ENCODE results near the gene DHX29. TPM values are rescaled to one million over a fixed set of nuclear protein-coding genes. Genes with fewer than 3 reads are reported as not detected.

DHX29 gene
- total and polyA plus RNA-seq, 4 donors, result 9.9 to 27.0 (median 21.8) TPM

GRCh38 chr5:55232271-55232984 lies 75.1 kb downstream of the DHX29 start:
- H3K4me1 ChIP-seq (ENCODE audit: control insufficient read depth in 1 of 2, insufficient read depth in 2 of 2, low read length in 2 of 2), result no peaks in the 10 kb centered on the region
- H3K36me3 ChIP-seq (ENCODE audit: control insufficient read depth in 1 of 2, insufficient read depth in 2 of 2, low read length in 1 of 2), result no peaks in the 10 kb centered on the region
- DNase-seq, result peak; percentile 52 to 75
- no peaks in the 10 kb centered on the region for H3K27me3 ChIP-seq (ENCODE audit: control insufficient read depth in 1 of 2, insufficient read depth in 2 of 2, low read length in 1 of 2)
- intact Hi-C loops (cut with DNase I), result no loop called here
- WGBS, 2 donors, result 1% methylated on average over 45 of the region's 45 CpGs
- no peak overlapping the region for H3K27ac ChIP-seq (ENCODE audit: low read depth in 1 of 2, low read length in 2 of 2)
- no peaks in the 10 kb centered on the region for H3K9me3 ChIP-seq (ENCODE audit: control insufficient read depth, low read length)
- ATAC-seq (ENCODE audit: low FRiP score), result peak; percentile 9
- peak overlapping the region; percentile 23 to 28 for H3K4me3 ChIP-seq (ENCODE audit: low read length in 2 of 2)

- H3K9me3 ChIP-seq (ENCODE audit: control insufficient read depth, low read length), result no peaks in the 10 kb centered on the region
- intact Hi-C loops (cut with DNase I), result no loop called here
- no peak overlapping the region for H3K27ac ChIP-seq (ENCODE audit: low read depth in 1 of 2, low read length in 2 of 2)
- H3K4me1 ChIP-seq (ENCODE audit: control insufficient read depth in 1 of 2, insufficient read depth in 2 of 2, low read length in 2 of 2), result no peaks in the 10 kb centered on the region
- WGBS, 2 donors, result 7 to 8% methylated on average over 11 of the region's 11 CpGs
- DNase-seq, result no peak
- H3K36me3 ChIP-seq (ENCODE audit: control insufficient read depth in 1 of 2, insufficient read depth in 2 of 2, low read length in 1 of 2), result no peaks in the 10 kb centered on the region
- no peaks in the 10 kb centered on the region for H3K27me3 ChIP-seq (ENCODE audit: control insufficient read depth in 1 of 2, insufficient read depth in 2 of 2, low read length in 1 of 2)
- ATAC-seq (ENCODE audit: low FRiP score), result no peak
- peak overlapping the region in 1 of 2 donors; percentile 23 for H3K4me3 ChIP-seq (ENCODE audit: low read length in 2 of 2)
These were observed 75.6 kb downstream of the DHX29 start for GRCh38 chr5:55231919-55232270.

- 16 to 30% methylated on average over 47 to 48 of the region's 48 CpGs for WGBS, 2 donors
- H3K27ac ChIP-seq (ENCODE audit: low read depth in 1 of 2, low read length in 2 of 2), result no peak overlapping the region
- DNase-seq (peak in 1 of 2 donors; percentile 78), ATAC-seq (ENCODE audit: low FRiP score) (no peak)
- no peaks in the 10 kb centered on the region for H3K36me3 ChIP-seq (ENCODE audit: control insufficient read depth in 1 of 2, insufficient read depth in 2 of 2, low read length in 1 of 2)
- H3K4me3 ChIP-seq (ENCODE audit: low read length in 2 of 2), result no peak overlapping the region
- intact Hi-C loops (cut with DNase I), result no loop called here
- no peaks in the 10 kb centered on the region for H3K9me3 ChIP-seq (ENCODE audit: control insufficient read depth, low read length)
- H3K27me3 ChIP-seq (ENCODE audit: control insufficient read depth in 1 of 2, insufficient read depth in 2 of 2, low read length in 1 of 2), result no peaks in the 10 kb centered on the region
- H3K4me1 ChIP-seq (ENCODE audit: control insufficient read depth in 1 of 2, insufficient read depth in 2 of 2, low read length in 2 of 2), result no peaks in the 10 kb centered on the region
These were observed 76.2 kb downstream of the DHX29 start for GRCh38 chr5:55231029-55231918.

- H3K27me3 ChIP-seq (ENCODE audit: control insufficient read depth in 1 of 2, insufficient read depth in 2 of 2, low read length in 1 of 2), result no peaks in the 10 kb centered on the region
These were observed 77.3 kb downstream of the DHX29 start for GRCh38 chr5:55230086-55230629.

GRCh38 chr5:55227664-55228430 lies 79.6 kb downstream of the DHX29 start:
- no peak for DNase-seq
- H3K27ac ChIP-seq (ENCODE audit: low read depth in 1 of 2, low read length in 2 of 2), result no peak overlapping the region
- H3K4me1 ChIP-seq (ENCODE audit: control insufficient read depth in 1 of 2, insufficient read depth in 2 of 2, low read length in 2 of 2), result no peaks in the 10 kb centered on the region
- ATAC-seq (ENCODE audit: low FRiP score), result no peak
- intact Hi-C loops (cut with DNase I), result loop anchor here (2.0 to 10.0 kb wide), 2 partner anchors 51 to 53 kb away; partner anchors contain the start of gene CDC20B (in 1 of the 2)
- H3K4me3 ChIP-seq (ENCODE audit: low read length in 2 of 2), result peak overlapping the region; percentile 12 to 23
- no peaks in the 10 kb centered on the region for H3K9me3 ChIP-seq (ENCODE audit: control insufficient read depth, low read length)
- WGBS, 2 donors, result 13 to 15% methylated on average over 30 of the region's 30 CpGs
- no peaks in the 10 kb centered on the region for H3K27me3 ChIP-seq (ENCODE audit: control insufficient read depth in 1 of 2, insufficient read depth in 2 of 2, low read length in 1 of 2)
- H3K36me3 ChIP-seq (ENCODE audit: control insufficient read depth in 1 of 2, insufficient read depth in 2 of 2, low read length in 1 of 2), result no peaks in the 10 kb centered on the region

More at GRCh38 chr5:55230086-55230629, 77.3 kb downstream of the DHX29 start:
- 60 to 70% methylated on average over 8 of the region's 8 CpGs for WGBS, 2 donors
- H3K4me3 ChIP-seq (ENCODE audit: low read length in 2 of 2), result no peak overlapping the region
- intact Hi-C loops (cut with DNase I), result no loop called here
- ATAC-seq (ENCODE audit: low FRiP score) (no peak), DNase-seq (no peak)
- H3K27ac ChIP-seq (ENCODE audit: low read depth in 1 of 2, low read length in 2 of 2), result no peak overlapping the region
- no peaks in the 10 kb centered on the region for H3K36me3 ChIP-seq (ENCODE audit: control insufficient read depth in 1 of 2, insufficient read depth in 2 of 2, low read length in 1 of 2)
- H3K9me3 ChIP-seq (ENCODE audit: control insufficient read depth, low read length), result no peaks in the 10 kb centered on the region
- no peaks in the 10 kb centered on the region for H3K4me1 ChIP-seq (ENCODE audit: control insufficient read depth in 1 of 2, insufficient read depth in 2 of 2, low read length in 2 of 2)

GRCh38 chr5:55226934-55227663 lies 80.4 kb downstream of the DHX29 start, which contains the start of gene MCIDAS:
TSS of gene MCIDAS (minus strand) at chr5:55227315. CDS start at chr5:55227138, 177 bp downstream.
- peak; percentile 39 for ATAC-seq (ENCODE audit: low FRiP score)
- intact Hi-C loops (cut with DNase I), result loop anchor here (2.0 to 10.0 kb wide), 2 partner anchors 50 to 52 kb away; partner anchors contain the start of gene CDC20B (in 1 of the 2)
- Histone ChIP-seq H3K9me3 (ENCODE audit: control insufficient read depth, low read length) (no peaks in the 10 kb centered on the region), H3K27me3 (ENCODE audit: control insufficient read depth in 1 of 2, insufficient read depth in 2 of 2, low read length in 1 of 2) (no peaks in the 10 kb centered on the region), H3K27ac (ENCODE audit: low read depth in 1 of 2, low read length in 2 of 2) (no peak within 1 kb of the TSS), H3K36me3 (ENCODE audit: control insufficient read depth in 1 of 2, insufficient read depth in 2 of 2, low read length in 1 of 2) (no peaks in the 10 kb centered on the region), H3K4me3 (ENCODE audit: low read length in 2 of 2) (peak within 1 kb of the TSS; percentile 12 to 23), H3K4me1 (ENCODE audit: control insufficient read depth in 1 of 2, insufficient read depth in 2 of 2, low read length in 2 of 2) (no peaks in the 10 kb centered on the region)
- 1% methylated on average over 70 to 80 of the region's 80 CpGs for WGBS, 2 donors
- DNase-seq, result peak; percentile 54 to 86

GRCh38 chr5:55226027-55226933 lies 81.2 kb downstream of the DHX29 start:
- intact Hi-C loops (cut with DNase I), result loop anchor here (2.0 to 10.0 kb wide), 2 partner anchors 49 to 51 kb away; partner anchors contain the start of gene CDC20B (in 1 of the 2)
- WGBS, 2 donors, result 10 to 11% methylated on average over 52 to 54 of the region's 54 CpGs
- Histone ChIP-seq H3K4me1 (ENCODE audit: control insufficient read depth in 1 of 2, insufficient read depth in 2 of 2, low read length in 2 of 2) (no peaks in the 10 kb centered on the region), H3K4me3 (ENCODE audit: low read length in 2 of 2) (no peak overlapping the region), H3K27ac (ENCODE audit: low read depth in 1 of 2, low read length in 2 of 2) (no peak overlapping the region), H3K27me3 (ENCODE audit: control insufficient read depth in 1 of 2, insufficient read depth in 2 of 2, low read length in 1 of 2) (no peaks in the 10 kb centered on the region), H3K9me3 (ENCODE audit: control insufficient read depth, low read length) (peaks cover 1% of the 10 kb centered on the region), H3K36me3 (ENCODE audit: control insufficient read depth in 1 of 2, insufficient read depth in 2 of 2, low read length in 1 of 2) (no peaks in the 10 kb centered on the region)
- ATAC-seq (ENCODE audit: low FRiP score) (peak; percentile 43), DNase-seq (peak in 1 of 2 donors; percentile 84)

Measured in aorta (tissue), 5 donors.